Measurements from ENCODE around the gene NET1. TPM values are rescaled to one million over a fixed set of nuclear protein-coding genes. Genes with fewer than 3 reads are reported as not detected.

The NET1 gene
- total RNA-seq, 1 donor from 2014 or later: 70.2 TPM

- H3K27ac Mint-ChIP-seq (ENCODE audit: unreplicated experiment): no peak overlapping the region
- no peaks in the 10 kb centered on the region for H3K27me3 Mint-ChIP-seq (ENCODE audit: low read depth)
- H3K4me3 Mint-ChIP-seq: no peak overlapping the region
- DNase-seq (ENCODE audit: low read depth, low spot score): no peak
- TF ChIP-seq CTCF (conservative IDR thresholded peaks at IDR 0.05): no peak
- peaks cover 14% of the 10 kb centered on the region for H3K4me1 Mint-ChIP-seq
- H3K36me3 Mint-ChIP-seq (ENCODE audit: low read depth): no peaks in the 10 kb centered on the region
- no peaks in the 10 kb centered on the region for H3K9me3 Mint-ChIP-seq
Observed at GRCh38 chr10:5440206-5440605, 27.8 kb downstream of the NET1 start.

GRCh38 chr10:5441106-5441505 lies 28.7 kb downstream of the NET1 start:
- peaks cover 15% of the 10 kb centered on the region for H3K4me1 Mint-ChIP-seq
- no peak for DNase-seq (ENCODE audit: low read depth, low spot score)
- no peaks in the 10 kb centered on the region for H3K36me3 Mint-ChIP-seq (ENCODE audit: low read depth)
- H3K4me3 Mint-ChIP-seq: no peak overlapping the region
- no peak for TF ChIP-seq CTCF (conservative IDR thresholded peaks at IDR 0.05)
- no peak overlapping the region for H3K27ac Mint-ChIP-seq (ENCODE audit: unreplicated experiment)
- no peaks in the 10 kb centered on the region for H3K27me3 Mint-ChIP-seq (ENCODE audit: low read depth)
- H3K9me3 Mint-ChIP-seq: no peaks in the 10 kb centered on the region

- Mint-ChIP-seq H3K27ac (ENCODE audit: unreplicated experiment) (no peak overlapping the region), H3K36me3 (ENCODE audit: low read depth) (no peaks in the 10 kb centered on the region), H3K4me1 (peaks cover 27% of the 10 kb centered on the region), H3K4me3 (no peak overlapping the region), H3K9me3 (no peaks in the 10 kb centered on the region), H3K27me3 (ENCODE audit: low read depth) (no peaks in the 10 kb centered on the region)
- peak; percentile 88 for TF ChIP-seq CTCF (conservative IDR thresholded peaks at IDR 0.05)
- peak; percentile 31 for DNase-seq (ENCODE audit: low read depth, low spot score)
Observed at GRCh38 chr10:5442065-5442989, 30.0 kb downstream of the NET1 start.

GRCh38 chr10:5442990-5443370 lies 30.6 kb downstream of the NET1 start:
- DNase-seq (ENCODE audit: low read depth, low spot score): no peak
- no peaks in the 10 kb centered on the region for H3K27me3 Mint-ChIP-seq (ENCODE audit: low read depth)
- H3K36me3 Mint-ChIP-seq (ENCODE audit: low read depth): no peaks in the 10 kb centered on the region
- H3K27ac Mint-ChIP-seq (ENCODE audit: unreplicated experiment): no peak overlapping the region
- no peak overlapping the region for H3K4me3 Mint-ChIP-seq
- H3K9me3 Mint-ChIP-seq: no peaks in the 10 kb centered on the region
- H3K4me1 Mint-ChIP-seq: peaks cover 32% of the 10 kb centered on the region
- TF ChIP-seq CTCF (conservative IDR thresholded peaks at IDR 0.05): no peak

GRCh38 chr10:5443429-5443828 lies 31.1 kb downstream of the NET1 start:
- Mint-ChIP-seq H3K9me3 (no peaks in the 10 kb centered on the region), H3K27me3 (ENCODE audit: low read depth) (no peaks in the 10 kb centered on the region)
- no peak for DNase-seq (ENCODE audit: low read depth, low spot score)

More at GRCh38 chr10:5443429-5443828, 31.1 kb downstream of the NET1 start:
- Mint-ChIP-seq H3K4me3 (no peak overlapping the region), H3K36me3 (ENCODE audit: low read depth) (no peaks in the 10 kb centered on the region), H3K27ac (ENCODE audit: unreplicated experiment) (no peak overlapping the region), H3K4me1 (peaks cover 35% of the 10 kb centered on the region)
- no peak for TF ChIP-seq CTCF (conservative IDR thresholded peaks at IDR 0.05)

Data from neural crest cell (in vitro differentiated cells).